ENCODE data around the gene ADAMTS2. TPM values are rescaled to one million over a fixed set of nuclear protein-coding genes. Genes with fewer than 3 reads are reported as not detected.

ADAMTS2 gene
- total and polyA plus RNA-seq, 2 experiments from 2014 or later: 1.6 to 8.1 TPM

DNA sequence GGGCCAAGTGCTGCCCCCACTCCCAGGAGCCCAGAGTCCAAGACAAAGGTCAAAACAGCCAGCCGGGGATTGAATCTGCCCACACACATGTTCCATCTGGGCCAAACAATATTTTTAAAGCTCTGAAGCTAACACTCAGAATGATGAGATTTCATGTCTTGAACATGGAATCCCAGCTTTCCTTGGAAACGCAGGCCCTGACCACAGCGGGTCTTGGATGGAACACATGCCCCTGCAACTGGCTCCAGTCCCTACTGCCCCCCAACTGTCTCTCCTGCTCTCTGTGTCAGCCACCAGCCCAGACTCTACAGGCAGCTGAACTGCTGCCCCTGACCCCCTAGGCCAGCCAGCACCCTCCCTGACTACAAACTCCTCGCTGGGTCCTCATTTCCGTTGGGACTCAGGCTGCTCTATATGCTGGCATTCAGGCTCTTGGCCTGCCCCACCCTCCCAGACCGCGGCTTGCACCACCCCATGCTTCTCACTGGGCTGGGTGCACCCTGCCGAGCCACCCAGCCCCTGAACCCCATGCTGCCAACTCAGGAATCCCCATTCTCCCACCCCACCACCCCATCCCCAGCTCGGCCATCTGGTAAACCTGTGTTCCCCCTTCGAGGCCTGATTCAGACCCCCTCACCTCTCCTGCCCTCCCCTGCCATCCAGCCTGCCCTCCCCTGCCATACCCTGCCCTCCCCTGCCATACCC lies 71.7 kb downstream of the ADAMTS2 start:
- no peak for ATAC-seq
- no peak for DNase-seq (ENCODE audit: low spot score)
- Histone ChIP-seq H3K27me3 (ENCODE audit: insufficient read depth) (no peaks in the 10 kb centered on the region), H3K4me3 (no peak overlapping the region), H3F3A (replicated peaks; ENCODE audit: low read depth) (0 out of 2 replicates have a peak, but pooled peaks cover 6% of the 10 kb centered on the region), H3K79me2 (replicated peaks; ENCODE audit: insufficient read depth) (no peaks in the 10 kb centered on the region), H3K36me3 (ENCODE audit: insufficient read depth) (no peaks in the 10 kb centered on the region), H3K4me2 (no peak overlapping the region), H3K4me1 (ENCODE audit: insufficient read depth) (no peaks in the 10 kb centered on the region), H3K9me2 (ENCODE audit: insufficient read depth) (no peaks in the 10 kb centered on the region), H4K20me1 (replicated peaks; ENCODE audit: insufficient read depth) (no peaks in the 10 kb centered on the region), H3K27ac (ENCODE audit: low read depth) (no peak overlapping the region), H2AFZ (no peak overlapping the region)
- no peak for TF ChIP-seq CREB1 (CRISPR knock-in tag; IDR thresholded peaks at IDR 0.05; ENCODE audit: low read depth)
- TF ChIP-seq ZNF114 (CRISPR knock-in tag; IDR thresholded peaks at IDR 0.05): no peak
- TF ChIP-seq JUNB (IDR thresholded peaks at IDR 0.05; ENCODE audit: unreplicated experiment): no peak
- Mint-ChIP-seq H3K27ac (0 out of 2 replicates have a peak overlapping the region, but pooled peaks have one; percentile 32), H3K9me3 (no peaks in the 10 kb centered on the region), H3K4me1 (peaks cover 6% of the 10 kb centered on the region; the same call in 2 of the 3 replicates), H3K27me3 (ENCODE audit: insufficient read depth, low read depth, poor library complexity) (peaks cover 7% of the 10 kb centered on the region), H3K36me3 (ENCODE audit: low read depth) (no peaks in the 10 kb centered on the region; the same call in 2 of the 3 replicates), H3K4me3 (no peak overlapping the region)

- Mint-ChIP-seq H3K27ac (0 out of 2 replicates have a peak overlapping the region, but pooled peaks have one; percentile 32), H3K36me3 (ENCODE audit: low read depth) (no peaks in the 10 kb centered on the region; the same call in 2 of the 3 replicates), H3K9me3 (no peaks in the 10 kb centered on the region), H3K4me1 (peaks cover 1% of the 10 kb centered on the region; the same call in 2 of the 3 replicates), H3K4me3 (no peak overlapping the region), H3K27me3 (ENCODE audit: insufficient read depth, low read depth, poor library complexity) (peaks cover 10% of the 10 kb centered on the region)
- DNase-seq (ENCODE audit: low spot score): no peak
- Histone ChIP-seq H3K9me2 (ENCODE audit: insufficient read depth) (no peaks in the 10 kb centered on the region), H4K20me1 (replicated peaks; ENCODE audit: insufficient read depth) (no peaks in the 10 kb centered on the region), H3K4me2 (no peak overlapping the region), H3K27me3 (ENCODE audit: insufficient read depth) (no peaks in the 10 kb centered on the region), H3K4me3 (no peak overlapping the region), H3F3A (replicated peaks; ENCODE audit: low read depth) (0 out of 2 replicates have a peak, but pooled peaks cover under 1% of the 10 kb centered on the region), H3K36me3 (ENCODE audit: insufficient read depth) (no peaks in the 10 kb centered on the region), H3K27ac (ENCODE audit: low read depth) (no peak overlapping the region), H2AFZ (no peak overlapping the region), H3K79me2 (replicated peaks; ENCODE audit: insufficient read depth) (no peaks in the 10 kb centered on the region), H3K4me1 (ENCODE audit: insufficient read depth) (no peaks in the 10 kb centered on the region)
- TF ChIP-seq ZNF462 (CRISPR knock-in tag; IDR thresholded peaks at IDR 0.05) (no peak), STAT1 (IDR thresholded peaks at IDR 0.05; ENCODE audit: unreplicated experiment) (no peak), CREB1 (CRISPR knock-in tag; IDR thresholded peaks at IDR 0.05; ENCODE audit: low read depth) (no peak), POLR2AphosphoS5 (IDR thresholded peaks at IDR 0.05; ENCODE audit: low read depth) (no peak), EZH2phosphoT487 (IDR thresholded peaks at IDR 0.05; ENCODE audit: unreplicated experiment) (no peak), NANOG (IDR thresholded peaks at IDR 0.05; ENCODE audit: borderline replicate concordance) (no peak)
- TF ChIP-seq, protein P1, sequence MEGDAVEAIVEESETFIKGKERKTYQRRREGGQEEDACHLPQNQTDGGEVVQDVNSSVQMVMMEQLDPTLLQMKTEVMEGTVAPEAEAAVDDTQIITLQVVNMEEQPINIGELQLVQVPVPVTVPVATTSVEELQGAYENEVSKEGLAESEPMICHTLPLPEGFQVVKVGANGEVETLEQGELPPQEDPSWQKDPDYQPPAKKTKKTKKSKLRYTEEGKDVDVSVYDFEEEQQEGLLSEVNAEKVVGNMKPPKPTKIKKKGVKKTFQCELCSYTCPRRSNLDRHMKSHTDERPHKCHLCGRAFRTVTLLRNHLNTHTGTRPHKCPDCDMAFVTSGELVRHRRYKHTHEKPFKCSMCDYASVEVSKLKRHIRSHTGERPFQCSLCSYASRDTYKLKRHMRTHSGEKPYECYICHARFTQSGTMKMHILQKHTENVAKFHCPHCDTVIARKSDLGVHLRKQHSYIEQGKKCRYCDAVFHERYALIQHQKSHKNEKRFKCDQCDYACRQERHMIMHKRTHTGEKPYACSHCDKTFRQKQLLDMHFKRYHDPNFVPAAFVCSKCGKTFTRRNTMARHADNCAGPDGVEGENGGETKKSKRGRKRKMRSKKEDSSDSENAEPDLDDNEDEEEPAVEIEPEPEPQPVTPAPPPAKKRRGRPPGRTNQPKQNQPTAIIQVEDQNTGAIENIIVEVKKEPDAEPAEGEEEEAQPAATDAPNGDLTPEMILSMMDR (conservative IDR thresholded peaks at IDR 0.05; ENCODE audit: low read depth in 2 of 2): no peak
- no peak for ATAC-seq
Observed at GRCh38 chr5:179273073-179273435, 72.2 kb downstream of the ADAMTS2 start.

Data from GM23338 (cell line).